IPS-18c (cell line): ENCODE measurements around the gene PGF.

ENCODE experiments used
- H3K4me3 ChIP-seq: 2 replicates; pipeline ENCODE4 v1.7.0; 2013; ENCODE audit warnings: low read depth, mild to moderate bottlenecking, low read length, moderate library complexity; ENCODE audit not compliant: insufficient read depth
- H3K9me3 ChIP-seq: one replicate; pipeline ENCODE4 v1.6.1; 2013; ENCODE audit warnings: mild to moderate bottlenecking, low read length, moderate library complexity; ENCODE audit not compliant: control insufficient read depth, insufficient read depth

The PGF gene

DNA sequence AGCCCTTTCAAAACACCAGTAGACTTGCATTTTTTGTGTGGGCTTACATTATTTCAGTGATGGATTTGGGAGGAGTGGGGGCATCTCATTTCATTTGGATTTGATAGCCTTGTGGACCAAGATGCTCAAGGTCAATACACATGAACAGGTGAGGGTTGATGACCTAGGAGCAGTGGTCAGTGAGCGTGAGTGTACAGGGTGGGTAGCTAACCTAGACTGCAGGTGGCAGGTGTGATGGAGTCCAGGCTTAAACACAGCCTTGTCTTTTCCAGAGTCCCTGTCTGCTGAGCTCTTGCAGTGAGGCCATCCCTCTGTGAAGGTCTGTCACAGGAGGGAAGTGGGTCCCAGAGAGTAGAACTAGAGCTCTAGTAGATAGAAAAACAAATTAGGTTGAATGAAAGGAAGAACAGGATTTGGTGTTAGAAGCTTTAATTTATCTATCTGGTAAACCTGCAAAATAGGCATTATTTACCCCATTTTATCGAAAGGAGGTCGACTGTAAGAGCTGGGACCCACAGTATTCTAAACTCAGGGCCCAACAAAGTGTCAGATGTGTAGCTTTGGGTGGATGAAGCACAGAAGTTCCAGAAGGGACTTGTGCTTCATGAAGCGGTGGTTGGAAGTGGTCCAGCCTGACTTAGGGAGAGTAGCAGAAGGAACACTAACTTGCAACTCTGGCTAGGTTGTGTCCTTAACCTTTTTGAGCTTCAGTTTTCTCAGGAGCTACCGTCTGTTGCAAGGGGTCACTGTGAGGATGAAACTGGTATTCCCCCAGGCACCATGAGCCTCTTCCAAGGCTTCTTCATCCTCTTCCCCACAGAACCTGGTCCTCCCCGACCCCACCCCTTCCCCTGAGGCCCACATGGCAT is 50.5 kb downstream of the PGF start:
- Histone ChIP-seq H3K4me3 (no peak overlapping the region), H3K9me3 (no peaks in the 10 kb centered on the region)

DNA sequence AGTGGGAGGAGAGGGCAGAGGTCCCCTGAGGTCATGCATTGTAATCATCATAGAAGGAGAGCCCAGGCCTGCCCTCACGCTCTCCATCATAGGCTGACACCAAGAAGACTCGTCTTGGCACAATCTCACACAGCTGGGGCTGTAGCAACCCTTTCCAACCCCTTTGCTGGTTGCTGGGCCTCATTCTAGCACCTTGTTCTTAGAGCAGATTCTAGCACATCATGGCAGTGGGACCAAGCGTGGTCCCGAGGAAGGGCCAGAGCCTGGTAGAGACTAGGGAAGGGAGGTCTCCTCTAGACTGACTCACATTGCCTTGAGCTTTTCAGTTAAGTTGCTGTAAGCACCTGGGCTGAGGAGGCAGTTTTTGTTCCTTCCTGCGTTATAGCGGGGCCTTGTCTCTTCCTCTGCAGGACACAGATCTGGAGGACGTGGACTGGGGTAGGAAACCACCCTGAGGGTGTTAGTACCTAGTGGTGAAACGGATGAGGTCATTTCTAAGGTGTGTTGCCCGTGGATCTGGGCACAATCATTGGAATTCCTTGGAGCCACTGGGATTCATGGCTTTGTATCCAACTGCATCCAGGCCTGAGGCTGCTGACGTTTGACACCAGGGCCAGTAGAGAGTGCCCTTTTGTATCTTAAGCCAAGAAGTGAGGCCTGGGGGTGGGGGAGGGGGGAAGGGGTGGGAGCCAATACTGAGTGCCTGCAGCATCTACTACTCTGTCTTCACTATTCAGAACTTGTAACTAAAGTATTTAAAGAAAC is 52.3 kb downstream of the PGF start:
- Histone ChIP-seq H3K9me3 (no peaks in the 10 kb centered on the region), H3K4me3 (no peak overlapping the region)

- H3K9me3 ChIP-seq: no peaks in the 10 kb centered on the region
- no peak overlapping the region for H3K4me3 ChIP-seq
Observed at GRCh38 chr14:74898694-74899093, 56.7 kb downstream of the PGF start.

GRCh38 chr14:74898083-74898482 is 57.3 kb downstream of the PGF start:
- Histone ChIP-seq H3K9me3 (no peaks in the 10 kb centered on the region), H3K4me3 (no peak overlapping the region)

DNA sequence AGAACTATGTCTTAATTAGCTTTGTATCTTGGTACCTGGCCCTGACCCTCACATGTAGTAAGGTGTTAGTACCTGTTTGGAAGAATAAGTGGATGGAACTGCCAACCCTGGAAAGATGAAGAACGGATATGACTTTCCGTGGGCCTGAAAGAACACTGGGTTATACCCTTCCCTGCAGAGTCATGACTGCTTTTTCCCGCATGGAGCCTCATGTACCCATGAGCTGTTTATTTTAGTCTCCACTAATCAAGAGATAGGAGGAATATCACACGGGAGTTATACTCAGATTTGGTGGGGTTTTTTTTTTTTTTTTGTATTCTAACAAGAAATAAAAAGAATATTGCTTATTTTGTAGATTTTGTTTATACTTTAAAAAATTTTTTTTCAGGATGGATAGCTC is 57.8 kb downstream of the PGF start:
- Histone ChIP-seq H3K9me3 (no peaks in the 10 kb centered on the region), H3K4me3 (no peak overlapping the region)

GRCh38 chr14:74896400-74896799 is 59.0 kb downstream of the PGF start:
- Histone ChIP-seq H3K9me3 (no peaks in the 10 kb centered on the region), H3K4me3 (no peak overlapping the region)

- H3K4me3 ChIP-seq: no peak overlapping the region
Observed at GRCh38 chr14:74893614-74894091, 61.7 kb downstream of the PGF start.

DNA sequence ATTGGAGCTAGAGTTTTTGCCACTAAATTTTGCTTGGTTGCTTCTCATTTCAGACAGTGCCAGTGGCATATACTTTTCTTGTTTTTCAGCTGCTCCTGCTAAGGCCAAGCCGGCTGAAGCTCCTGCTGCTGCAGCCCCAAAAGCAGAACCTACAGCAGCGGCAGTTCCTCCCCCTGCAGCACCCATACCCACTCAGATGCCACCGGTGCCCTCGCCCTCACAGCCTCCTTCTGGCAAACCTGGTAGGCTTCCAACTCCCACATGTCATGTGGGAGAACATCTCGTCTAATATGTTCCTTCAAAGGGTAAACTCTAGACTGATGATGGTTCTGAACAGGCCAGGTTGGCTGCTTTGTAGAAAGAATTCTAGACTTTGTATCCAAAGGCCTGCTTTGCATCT is 62.7 kb downstream of the PGF start:
- Histone ChIP-seq H3K9me3 (no peaks in the 10 kb centered on the region), H3K4me3 (no peak overlapping the region)

More at GRCh38 chr14:74893614-74894091, 61.7 kb downstream of the PGF start:
- no peaks in the 10 kb centered on the region for H3K9me3 ChIP-seq

- Histone ChIP-seq H3K9me3 (no peaks in the 10 kb centered on the region), H3K4me3 (no peak overlapping the region)
Observed at GRCh38 chr14:74891870-74892269, 63.5 kb downstream of the PGF start.
